GM12873 (cell line): ENCODE measurements around the gene TMEM131.

Experiments used
- CTCF ChIP-seq: IDR thresholded peaks from 2 replicates; pipeline ENCODE4 v1.5.1; 2012; ENCODE audit warnings: low read depth, mild to moderate bottlenecking, moderate library complexity, low read length, control low read depth; ENCODE audit not compliant: insufficient read depth; ENCODE audit errors: missing control alignments

TMEM131 gene

GRCh38 chr2:98037206-98037605 lies 41.5 kb upstream of the TMEM131 start:
- no peak for TF ChIP-seq CTCF

- no peak for TF ChIP-seq CTCF
Measured at GRCh38 chr2:98036349-98037000, 40.7 kb upstream of the TMEM131 start.

- TF ChIP-seq CTCF = no peak
Measured at GRCh38 chr2:98034745-98035144, 39.0 kb upstream of the TMEM131 start.

GRCh38 chr2:98032086-98032485 lies 36.3 kb upstream of the TMEM131 start:
- TF ChIP-seq CTCF = no peak

GRCh38 chr2:98029718-98030222 lies 34.0 kb upstream of the TMEM131 start:
- TF ChIP-seq CTCF = no peak

GRCh38 chr2:98028931-98029717 lies 33.4 kb upstream of the TMEM131 start:
- TF ChIP-seq CTCF = no peak

GRCh38 chr2:98028101-98028561 lies 32.4 kb upstream of the TMEM131 start:
- no peak for TF ChIP-seq CTCF
